Motor neuron (in vitro differentiated cells): Measurements from ENCODE around the gene ABCC10. TPM values are rescaled to one million over a fixed set of nuclear protein-coding genes. Genes with fewer than 3 reads are reported as not detected.
"Not testable (repeated sequence)": the region's sequence is repeated elsewhere in the genome, so short reads cannot be mapped to it uniquely, and the experiment has no call there.

Experiments used
- ATAC-seq, 8 experiments: fragments of 200-7000 bp; cut with Tn5 transposase; replicated peaks in 6 of 8; 2 replicates each; pipeline ENCODE4 v1.8.0; 2021; ENCODE audit warnings: mild to moderate bottlenecking in 8 of 8, moderate library complexity in 8 of 8
- H3K27ac ChIP-seq, 2 donors: fragments of 250-450 bp; sonication (Bioruptor Pico); 2 replicates each; pipeline ENCODE4 v1.9.0; 2021; ENCODE audit warnings: antibody characterized with exemption in 2 of 2, mild to moderate bottlenecking in 2 of 2, moderate library complexity in 1 of 2
- H3K4me1 ChIP-seq, 2 donors: fragments of 250-450 bp; sonication (Bioruptor Pico); replicated peaks in 1 of 2; 2 replicates each; pipeline ENCODE4 v1.6.1; 2021; ENCODE audit warnings: antibody characterized with exemption in 2 of 2, mild to moderate bottlenecking in 2 of 2, moderate library complexity in 1 of 2
- H3K4me3 ChIP-seq, 5 donors: fragments of 250-450 bp; sonication (Bioruptor Pico); 2 replicates each; pipeline ENCODE4 v1.9.0; 2021; ENCODE audit warnings: antibody characterized with exemption in 5 of 5, mild to moderate bottlenecking in 5 of 5, moderate library complexity in 4 of 5
- WGBS, 10 experiments: fragments of 450-650 bp; shearing (Covaris generic); methylation state at CpG; one replicate each; pipeline ENCODE4 v1.0.0; 2022; 5-methylcytosine and 5-hydroxymethylcytosine counted together
- in situ Hi-C, 9 experiments: fragments of 400-800 bp; cut with MboI; loops; one replicate each; pipeline ENCODE4 v1.15.0; 2021; ENCODE audit warnings: low sequenced_read_pairs in 9 of 9, low pct_unique_long_range_greater_than_20kb in 2 of 9; ENCODE audit not compliant: unreplicated experiment in 9 of 9
- total RNA-seq, 8 experiments: library from RNA; unstranded; fragments of 300-600 nt; gene quantifications; 2 replicates each; pipeline versions ENCODE4 v1.2.3 to v1.2.4, GENCODE V29; 2022

Gene ABCC10
- total RNA-seq, 8 experiments from 2014 or later = 10.3 to 70.3 (median 16.4) TPM

DNA sequence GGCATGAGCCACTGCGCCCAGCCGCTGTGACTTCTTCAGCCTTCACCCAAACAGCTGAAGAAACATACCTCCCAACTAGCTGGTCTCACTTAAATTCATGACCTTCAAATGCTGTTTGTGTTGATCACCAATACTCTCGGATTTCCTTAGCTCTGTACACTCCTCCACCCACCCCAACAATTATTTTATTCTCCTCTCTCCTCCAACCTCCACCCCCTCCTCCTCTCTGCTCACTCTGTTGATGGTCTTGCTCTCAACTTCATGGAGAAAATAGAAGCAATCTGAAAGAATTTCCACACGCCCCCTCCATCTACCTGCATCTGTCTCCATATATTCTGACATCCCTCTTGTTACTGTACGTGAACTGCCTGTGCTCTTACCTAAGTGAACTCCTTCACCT, 34.6 kb downstream of the ABCC10 start:
- no peak overlapping the region for H3K27ac ChIP-seq
- WGBS, 10 experiments = 20 to 100% (median 65%) methylated on average over 1 to 5 of the region's 5 CpGs; no CpG with 5 or more reads in 1 of the 10 experiments
- no peaks in the 10 kb centered on the region for H3K4me1 ChIP-seq
- H3K4me3 ChIP-seq = no peak overlapping the region
- in situ Hi-C loops = no loop called here
- no peak for ATAC-seq

GRCh38 chr6:43464337-43464736, 37.0 kb downstream of the ABCC10 start:
- ATAC-seq = no peak
- Histone ChIP-seq H3K4me3 (no peak overlapping the region), H3K27ac (no peak overlapping the region), H3K4me1 (peaks cover 0 to 4% of the 10 kb centered on the region in 2 donors)
- 65 to 94% (median 83%) methylated on average over 2 to 8 of the region's 8 CpGs; no CpG with 5 or more reads in 2 of the 10 experiments for WGBS, 10 experiments
- in situ Hi-C loops = no loop called here

DNA sequence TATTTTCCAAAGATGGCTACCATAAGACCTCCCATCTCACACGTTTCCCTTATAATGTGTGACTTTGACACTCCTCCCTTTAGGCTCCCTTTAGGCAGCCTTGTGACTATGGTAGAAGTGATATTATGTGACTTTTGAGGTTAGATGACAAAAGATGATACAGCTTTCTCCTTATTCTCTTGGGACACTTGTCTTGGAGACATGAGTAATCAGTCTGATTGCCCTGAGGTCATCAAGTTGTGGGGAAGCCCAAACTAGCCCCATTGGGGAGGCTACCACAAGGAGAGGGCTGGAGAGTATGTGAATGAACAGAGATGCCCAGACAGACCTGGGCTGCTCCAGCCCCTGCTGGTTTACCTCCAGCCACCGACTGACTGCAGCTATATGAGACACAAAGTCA, 38.6 kb downstream of the ABCC10 start:
- Histone ChIP-seq H3K27ac (no peak overlapping the region), H3K4me1 (peaks cover 0 to 6% of the 10 kb centered on the region in 2 donors), H3K4me3 (no peak overlapping the region)
- in situ Hi-C loops = no loop called here
- no peak for ATAC-seq
- 17 to 67% (median 44%) methylated on average over 1 of the region's 2 CpGs; no CpG with 5 or more reads in 5 of the 10 experiments for WGBS, 10 experiments

DNA sequence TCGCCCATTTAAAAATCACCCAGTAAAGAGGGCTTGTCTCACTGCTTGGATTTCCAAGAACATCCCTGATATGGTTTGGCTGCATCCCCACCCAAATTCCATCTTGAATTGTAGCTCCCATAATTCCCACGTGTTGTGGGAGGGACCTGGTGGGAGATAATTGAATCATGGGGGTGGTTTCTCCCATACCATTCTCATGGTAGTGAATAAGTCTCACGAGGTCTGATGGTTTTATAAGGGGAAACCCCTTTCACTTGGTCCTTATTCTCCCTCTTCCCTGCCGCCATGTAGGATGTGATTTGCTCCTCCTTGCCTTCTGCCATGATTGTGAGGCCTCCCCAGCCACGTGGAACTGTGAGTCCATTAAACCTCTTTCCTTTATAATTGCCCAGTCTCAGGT, 39.9 kb downstream of the ABCC10 start:
- H3K27ac ChIP-seq, H3K4me1 ChIP-seq, in situ Hi-C loops, H3K4me3 ChIP-seq, ATAC-seq: not testable (repeated sequence)
- 43 to 100% (median 61%) methylated on average over 1 to 5 of the region's 5 CpGs; no CpG with 5 or more reads in 2 of the 10 experiments for WGBS, 10 experiments

DNA sequence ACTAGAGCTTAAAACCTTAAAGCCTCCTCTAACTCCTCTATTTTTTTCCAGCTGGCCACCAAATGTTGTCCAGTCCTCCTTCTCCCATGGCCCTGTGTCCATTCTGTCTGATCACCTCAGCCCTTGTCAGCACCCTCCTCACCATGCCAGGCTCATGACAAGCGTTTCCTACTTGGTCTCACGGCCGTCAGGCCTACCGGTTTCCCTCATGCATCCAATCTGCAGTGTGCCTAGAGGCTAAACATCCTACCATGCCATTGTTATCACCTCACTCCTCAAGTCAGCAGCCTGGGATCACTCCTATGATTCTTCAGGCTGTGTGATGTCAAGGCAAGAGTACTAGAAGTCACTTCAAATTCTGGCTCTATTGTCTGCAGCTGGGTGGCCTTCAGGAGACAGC, 40.4 kb downstream of the ABCC10 start:
- 45 to 100% (median 83%) methylated on average over 1 to 4 of the region's 4 CpGs; no CpG with 5 or more reads in 5 of the 10 experiments for WGBS, 10 experiments

DNA sequence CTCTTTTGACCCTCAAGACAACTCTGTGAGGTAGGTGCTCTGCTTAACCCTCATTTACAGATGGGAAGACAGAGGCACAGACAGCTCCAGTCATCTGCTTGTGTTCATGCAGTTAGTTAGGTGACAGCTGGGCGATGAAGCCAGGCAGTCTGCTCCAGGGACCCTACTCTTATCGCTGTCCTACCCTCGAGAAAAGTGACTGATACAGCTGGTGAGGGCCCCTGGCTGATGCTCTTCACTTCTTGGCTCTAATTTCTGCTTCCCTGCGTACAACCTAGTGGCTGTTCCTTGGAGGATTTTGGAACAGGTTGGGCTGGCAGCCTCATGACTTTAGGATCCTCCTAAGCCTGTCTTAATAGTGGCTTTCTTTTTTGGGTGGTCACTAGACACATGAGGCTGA, 40.9 kb downstream of the ABCC10 start:
- 50 to 88% (median 70%) methylated on average over 1 to 4 of the region's 4 CpGs; no CpG with 5 or more reads in 5 of the 10 experiments for WGBS, 10 experiments
- Histone ChIP-seq H3K27ac (no peak overlapping the region), H3K4me1 (peaks cover 0 to 6% of the 10 kb centered on the region in 2 donors), H3K4me3 (no peak overlapping the region)
- ATAC-seq = no peak
- in situ Hi-C loops = no loop called here

More for the DNA sequence above, 40.4 kb downstream of the ABCC10 start:
- no peak for ATAC-seq
- Histone ChIP-seq H3K27ac (no peak overlapping the region), H3K4me1 (peaks cover 0 to 6% of the 10 kb centered on the region in 2 donors), H3K4me3 (no peak overlapping the region)
- in situ Hi-C loops = no loop called here

- Histone ChIP-seq H3K4me3 (no peak overlapping the region), H3K4me1 (peaks cover 0 to 6% of the 10 kb centered on the region in 2 donors), H3K27ac (no peak overlapping the region)
- ATAC-seq = no peak
- 31 to 89% (median 63%) methylated on average over 1 to 10 of the region's 13 CpGs; no CpG with 5 or more reads in 1 of the 10 experiments for WGBS, 10 experiments
- in situ Hi-C loops = no loop called here
Observed at GRCh38 chr6:43468748-43469681, 41.7 kb downstream of the ABCC10 start.

DNA sequence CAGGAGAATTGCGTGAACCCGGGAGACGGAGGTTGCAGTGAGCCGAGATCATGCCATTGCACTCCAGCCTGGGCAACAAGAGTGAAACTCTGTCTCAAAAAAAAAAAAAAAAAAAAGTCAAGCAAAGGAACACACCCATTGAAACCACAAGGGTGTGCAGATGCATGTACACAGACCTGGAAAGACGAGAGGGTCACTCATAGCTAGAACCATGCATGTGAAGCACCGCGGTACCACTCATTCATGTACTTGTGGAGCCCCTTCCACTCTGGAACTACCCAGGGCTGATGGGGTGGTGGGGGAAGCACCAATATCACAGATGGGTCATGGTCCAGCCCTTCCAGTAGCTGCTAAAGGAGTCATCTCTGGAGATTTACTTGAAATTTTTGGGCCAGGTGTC, 42.6 kb downstream of the ABCC10 start:
- H3K4me3 ChIP-seq = no peak overlapping the region
- WGBS, 10 experiments = 72 to 100% (median 93%) methylated on average over 1 to 7 of the region's 7 CpGs; no CpG with 5 or more reads in 3 of the 10 experiments
- H3K27ac ChIP-seq = no peak overlapping the region
- peak in 1 of 8 experiments; percentile 50 for ATAC-seq
- in situ Hi-C loops = no loop called here
- H3K4me1 ChIP-seq = peaks cover 0 to 6% of the 10 kb centered on the region in 2 donors

- Histone ChIP-seq H3K4me3 (no peak overlapping the region), H3K27ac (no peak overlapping the region), H3K4me1 (peaks cover 9% of the 10 kb centered on the region in 2 donors)
- 0 to 100% (median 39%) methylated on average over 1 of the region's 1 CpG; no CpG with 5 or more reads in 6 of the 10 experiments for WGBS, 10 experiments
- ATAC-seq = no peak
- in situ Hi-C loops = no loop called here
Observed at GRCh38 chr6:43471399-43471798, 44.1 kb downstream of the ABCC10 start.

GRCh38 chr6:43472515-43472914, 45.2 kb downstream of the ABCC10 start:
- Histone ChIP-seq H3K27ac (no peak overlapping the region), H3K4me1 (peaks cover 9 to 14% of the 10 kb centered on the region in 2 donors), H3K4me3 (no peak overlapping the region)
- in situ Hi-C loops = no loop called here
- no peak for ATAC-seq
- WGBS, 10 experiments = 89 to 100% (median 100%) methylated on average over 1 to 4 of the region's 4 CpGs; no CpG with 5 or more reads in 3 of the 10 experiments

GRCh38 chr6:43475516-43475915, 48.2 kb downstream of the ABCC10 start:
- Histone ChIP-seq H3K4me3 (no peak overlapping the region), H3K4me1 (peaks cover 9 to 22% of the 10 kb centered on the region in 2 donors), H3K27ac (peak overlapping the region; percentile 37 to 65)
- peak in 3 of 8 experiments; percentile 14 to 52 (median 47) for ATAC-seq
- 0 to 86% (median 39%) methylated on average over 1 to 5 of the region's 6 CpGs; no CpG with 5 or more reads in 2 of the 10 experiments for WGBS, 10 experiments
- in situ Hi-C loops = no loop called here

DNA sequence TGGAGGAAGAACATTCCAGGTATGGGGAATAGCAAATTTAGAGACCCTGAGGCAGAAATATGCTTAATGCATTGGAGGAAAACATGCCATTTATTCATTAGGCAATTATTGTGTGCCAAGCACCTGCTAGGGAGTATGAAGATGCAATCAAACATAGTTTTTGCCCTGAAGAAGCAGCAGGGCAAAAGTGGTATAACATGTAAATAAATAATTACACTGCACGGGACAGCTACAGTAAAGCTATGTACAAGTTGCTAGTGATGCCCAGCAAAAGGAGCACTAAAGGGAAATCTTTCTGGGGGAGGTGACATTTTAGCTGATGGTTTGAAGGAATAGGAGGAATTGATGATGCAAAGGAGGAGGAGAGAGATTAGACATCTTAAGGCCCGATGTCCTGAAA, 49.4 kb downstream of the ABCC10 start:
- WGBS, 10 experiments = 0 to 40% (median 20%) methylated on average over 1 to 2 of the region's 2 CpGs; no CpG with 5 or more reads in 5 of the 10 experiments
- peak overlapping the region; percentile 50 to 52 for H3K27ac ChIP-seq
- H3K4me1 ChIP-seq = peaks cover 9 to 25% of the 10 kb centered on the region in 2 donors
- ATAC-seq = peak in 2 of 8 experiments; percentile 0 to 11
- peak overlapping the region; percentile 50 to 91 (median 59) for H3K4me3 ChIP-seq
- in situ Hi-C loops = no loop called here
